GM18861 (cell line): ENCODE results near the gene CALML6.
A peak's percentile ranks its signal among the peaks of the same experiment; 100 is the strongest.

Experiments
- ATAC-seq: cut with Tn5 transposase; IDR thresholded peaks from one replicate; pipeline ENCODE4 v1.9.1; 2021; ENCODE audit not compliant: unreplicated experiment

CALML6 gene

GRCh38 chr1:1892079-1892762, 22.8 kb upstream of the CALML6 start:
- ATAC-seq: no peak

DNA sequence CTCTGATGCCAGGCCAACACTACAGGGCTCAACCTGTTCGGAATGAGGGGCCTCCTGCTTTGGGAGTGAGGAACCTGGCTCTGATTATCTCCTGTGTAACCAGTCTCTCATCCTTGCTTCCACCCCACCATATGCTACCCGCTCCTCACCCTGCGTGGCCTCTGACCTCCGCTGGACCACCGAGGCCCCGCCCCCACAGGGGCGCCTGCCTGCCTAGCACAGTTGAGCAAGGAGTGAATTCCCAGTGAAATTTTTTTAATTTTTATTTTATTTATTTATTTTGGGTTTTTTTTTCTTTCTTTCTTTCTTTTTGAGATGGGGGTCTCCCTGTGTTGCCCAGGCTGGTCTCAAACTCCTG, 22.3 kb upstream of the CALML6 start:
- ATAC-seq: no peak

DNA sequence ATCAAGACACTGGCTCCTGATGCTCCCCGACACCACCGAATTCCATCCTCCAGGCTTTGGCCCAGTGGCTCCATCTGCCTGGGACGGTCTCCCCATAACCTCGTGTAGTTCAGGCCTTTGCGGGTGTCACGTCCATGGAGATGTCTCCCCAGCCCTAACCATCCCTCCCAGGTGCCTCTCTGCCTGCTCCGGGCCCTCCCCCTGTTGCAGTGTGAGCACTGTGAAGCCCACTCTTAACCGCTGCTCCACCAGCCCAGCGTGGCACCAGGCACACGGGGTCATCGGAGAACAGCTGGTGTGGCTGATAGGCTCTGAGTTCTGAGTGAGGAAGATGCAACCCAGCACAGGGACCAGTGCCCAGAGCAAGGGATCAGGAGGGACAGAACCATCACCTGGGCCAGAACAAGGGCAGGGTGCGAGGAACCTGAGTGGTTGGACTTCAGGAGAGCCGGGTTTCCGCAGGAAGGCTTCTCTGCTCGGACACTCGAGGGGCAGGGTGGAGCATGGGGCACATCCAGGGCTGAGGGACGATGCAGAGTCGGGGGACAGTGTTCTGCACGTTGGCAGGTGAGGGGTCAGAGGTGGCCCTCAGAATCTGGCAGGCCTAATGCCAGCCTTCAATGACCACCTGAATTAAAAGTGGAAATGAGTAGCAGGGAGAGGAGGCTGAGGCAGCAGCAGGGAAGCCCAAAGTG, 21.6 kb upstream of the CALML6 start:
- ATAC-seq: no peak

DNA sequence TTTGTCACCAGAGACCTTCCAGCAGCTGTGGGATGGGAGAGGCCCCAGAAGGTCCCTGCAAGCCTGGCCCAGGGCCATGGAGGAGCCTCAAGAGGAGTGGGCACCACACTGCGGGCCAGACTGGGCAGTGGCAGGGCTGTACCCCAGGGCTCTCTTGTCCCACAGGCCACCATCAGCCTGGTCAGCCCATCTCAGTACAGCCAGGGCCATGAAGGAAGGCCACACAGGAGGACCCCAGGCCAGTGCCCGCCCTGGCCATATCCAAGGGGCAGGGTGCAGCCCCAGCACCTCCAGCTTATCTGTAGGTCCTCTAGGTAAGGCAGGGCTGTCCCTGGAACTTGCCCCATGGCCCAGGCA, 21.1 kb upstream of the CALML6 start:
- no peak for ATAC-seq

GRCh38 chr1:1894354-1895059, 20.6 kb upstream of the CALML6 start:
- ATAC-seq: no peak

GRCh38 chr1:1895060-1895418, 20.0 kb upstream of the CALML6 start:
- ATAC-seq: no peak

DNA sequence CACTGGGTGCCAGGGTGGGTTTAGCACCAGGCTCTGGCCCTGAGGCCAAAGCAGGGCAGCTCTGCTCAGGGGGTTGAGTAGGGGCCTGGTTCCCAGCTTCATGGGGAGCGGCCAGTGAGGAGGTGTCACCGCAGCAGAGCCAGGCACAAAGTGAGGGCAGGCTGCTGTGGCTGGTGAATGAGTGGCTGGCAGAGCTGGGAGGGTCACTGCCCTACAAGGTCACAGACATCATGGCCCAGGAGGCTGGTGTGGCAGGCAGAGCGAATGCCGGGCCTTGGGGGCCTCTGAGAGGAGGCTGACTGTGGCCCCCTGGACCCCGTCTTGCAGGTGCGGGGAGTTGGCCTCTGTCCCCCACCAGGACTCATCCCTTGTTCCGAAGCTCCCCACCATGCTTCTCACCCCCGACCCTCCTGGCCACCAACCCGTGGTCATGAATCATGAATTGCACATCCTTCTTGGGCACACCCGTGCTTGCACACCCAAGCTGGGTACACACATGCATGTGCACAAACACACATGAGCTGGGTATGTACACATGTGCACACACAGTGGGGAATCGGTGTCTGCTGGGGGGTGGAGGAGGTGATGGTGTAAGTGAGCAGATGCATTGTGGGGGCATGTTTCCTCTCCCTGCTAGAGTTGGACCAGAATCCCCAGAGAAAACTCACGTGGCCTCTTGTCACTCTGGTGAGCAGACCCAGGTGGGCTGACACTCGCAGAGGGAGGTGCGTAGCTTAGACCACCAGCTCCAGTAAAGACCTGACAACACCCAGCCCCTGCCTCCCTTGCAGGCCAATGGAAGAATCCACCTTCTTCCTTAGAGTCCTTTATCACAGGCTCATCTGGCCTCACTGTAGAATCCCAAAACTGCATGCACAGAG, 19.4 kb upstream of the CALML6 start:
- ATAC-seq: no peak

DNA sequence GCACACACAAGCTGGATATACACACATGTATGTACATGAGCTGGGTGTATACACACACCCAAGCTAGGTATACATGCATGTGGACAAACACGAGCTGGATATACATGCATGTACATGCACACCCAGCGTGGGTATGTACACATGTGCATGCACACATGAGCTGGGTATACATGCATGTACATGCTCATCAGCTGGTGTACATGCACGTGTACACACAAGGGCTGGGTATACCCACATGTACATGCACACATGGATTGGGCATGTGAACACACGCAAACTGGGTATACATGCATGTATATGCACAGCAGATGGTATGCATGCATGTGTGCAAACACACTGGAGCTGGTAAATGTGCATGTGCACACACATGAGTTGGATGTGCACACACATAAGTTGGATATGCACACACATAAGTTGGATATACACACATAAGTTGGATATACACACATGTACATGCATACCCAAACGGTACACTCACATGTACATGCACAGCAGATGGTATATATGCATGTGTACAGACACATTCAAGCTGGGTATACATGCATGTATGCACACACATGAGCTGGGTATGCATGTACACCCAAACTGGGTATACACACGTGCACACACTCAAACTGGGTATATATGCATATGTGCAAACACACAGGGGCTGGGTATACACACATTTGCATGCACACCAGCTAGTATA, 16.7 kb upstream of the CALML6 start:
- no peak for ATAC-seq

DNA sequence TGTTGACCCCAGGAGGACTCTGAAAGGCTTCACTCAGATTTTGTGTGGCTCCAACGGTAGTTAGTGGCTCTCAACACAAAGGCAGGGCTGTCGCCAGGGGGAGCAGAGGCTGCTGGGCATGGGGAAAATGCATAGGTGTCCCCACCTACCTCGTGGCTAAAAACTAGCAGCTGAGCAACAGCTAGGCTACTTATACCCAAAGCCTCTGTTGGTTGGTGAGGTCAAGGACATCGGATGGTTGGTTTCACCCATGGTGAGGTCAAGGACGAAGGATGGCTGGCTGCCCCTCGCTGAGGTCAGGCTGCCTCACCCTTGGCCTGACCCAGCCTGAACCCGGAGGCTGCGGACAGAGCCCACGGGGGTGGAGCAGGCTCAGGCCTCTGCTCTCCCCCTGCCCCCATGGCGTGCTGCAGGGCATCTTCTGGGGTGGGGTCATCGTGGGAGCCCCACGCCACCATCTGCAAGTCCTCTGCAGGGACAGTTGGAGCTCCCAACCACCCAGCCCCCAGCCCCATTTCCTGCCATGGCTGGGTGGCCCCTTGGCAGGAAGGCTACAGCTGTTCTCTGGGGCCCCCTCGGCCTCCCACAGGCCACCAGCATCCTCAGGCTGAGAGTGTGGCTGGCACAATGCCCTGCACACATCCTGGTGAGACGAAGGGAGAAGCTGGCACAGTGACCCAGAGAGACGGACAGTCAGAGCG, 15.6 kb upstream of the CALML6 start:
- ATAC-seq: no peak

- ATAC-seq: no peak
These were observed 15.1 kb upstream of the CALML6 start for GRCh38 chr1:1899967-1900327.

GRCh38 chr1:1900883-1901640, 14.0 kb upstream of the CALML6 start:
- no peak for ATAC-seq

DNA sequence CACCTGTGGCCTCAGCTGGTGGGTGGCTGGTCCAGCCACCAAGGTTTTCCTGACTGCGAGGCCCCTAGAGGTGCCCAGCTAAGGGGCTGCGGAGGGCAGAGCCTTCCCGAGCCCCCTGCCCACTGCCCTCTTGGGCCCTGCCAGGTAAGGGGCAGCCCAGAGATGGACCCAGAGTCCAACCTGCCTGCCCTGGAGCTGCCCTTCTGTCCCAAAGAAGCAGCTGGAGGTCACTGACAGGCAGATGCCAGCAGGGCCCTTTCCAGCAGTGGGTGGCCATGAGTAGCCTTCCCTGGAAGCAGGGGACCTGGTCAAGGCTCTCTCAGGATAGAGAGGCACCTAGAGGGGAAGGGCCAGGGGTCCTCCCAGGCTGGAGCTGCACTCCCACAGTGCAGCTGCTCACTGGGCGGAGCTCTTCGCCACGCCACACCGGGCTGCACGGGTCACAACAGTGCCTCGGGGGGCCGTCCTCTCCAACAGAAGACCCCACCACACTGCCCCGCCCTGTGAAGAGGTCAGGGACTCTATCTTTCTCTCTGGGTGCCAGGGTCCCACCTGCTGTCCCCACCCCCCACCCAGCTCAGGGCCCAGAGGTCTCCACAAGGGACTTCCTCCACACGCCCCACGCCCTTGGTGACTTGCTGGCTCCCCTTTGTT, 13.3 kb upstream of the CALML6 start:
- no peak for ATAC-seq

GRCh38 chr1:1903224-1903623, 11.8 kb upstream of the CALML6 start:
- ATAC-seq: no peak

- ATAC-seq: no peak
These were observed 8.6 kb upstream of the CALML6 start for GRCh38 chr1:1906185-1907097.

DNA sequence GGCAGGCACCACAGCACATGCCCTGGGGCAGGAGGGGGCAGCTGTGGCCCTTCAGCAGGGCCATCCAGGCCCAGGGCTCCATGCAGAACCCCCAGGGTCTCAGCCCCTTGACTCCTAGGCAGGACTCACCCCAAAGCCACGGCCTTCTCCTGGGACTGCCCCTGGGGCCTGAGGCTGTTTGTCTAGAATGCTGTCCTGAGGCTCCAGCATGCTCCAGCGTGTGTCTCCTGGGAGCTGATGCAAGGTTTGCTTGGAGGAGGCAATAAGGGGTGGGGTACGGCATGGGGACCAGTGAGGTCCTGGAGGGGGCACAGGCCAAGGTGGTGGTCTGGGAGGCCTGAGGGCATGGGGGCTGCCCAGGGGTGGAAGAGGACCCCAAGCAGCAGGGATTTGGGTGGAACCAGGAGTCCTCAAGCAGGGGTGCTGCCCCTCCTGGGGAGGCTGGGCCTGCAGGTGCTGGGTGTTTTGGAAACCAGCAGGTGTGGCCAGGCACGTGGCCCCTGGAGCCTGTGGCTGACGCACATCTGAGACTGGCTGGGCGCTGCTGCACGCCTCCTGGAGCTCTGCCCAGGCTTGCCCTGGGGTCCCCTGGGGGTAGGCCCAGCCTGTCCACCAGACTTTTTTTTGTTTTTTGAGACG, 7.8 kb upstream of the CALML6 start:
- peak; percentile 39 for ATAC-seq

DNA sequence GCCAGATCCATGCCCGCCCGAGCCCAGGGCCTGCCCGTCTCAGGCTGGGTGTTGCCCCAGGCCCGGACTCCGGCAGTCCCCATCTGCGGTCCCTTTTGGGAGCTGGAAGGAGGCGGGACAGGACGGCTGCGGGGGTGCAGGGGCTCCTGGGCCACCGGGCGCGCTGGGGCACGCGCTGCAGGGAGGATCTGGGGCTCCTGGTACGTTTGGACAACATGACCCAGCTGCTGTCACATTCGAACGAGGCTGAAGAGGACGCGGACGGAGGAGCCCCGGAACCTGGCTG, 6.6 kb upstream of the CALML6 start:
- ATAC-seq: peak; percentile 5

DNA sequence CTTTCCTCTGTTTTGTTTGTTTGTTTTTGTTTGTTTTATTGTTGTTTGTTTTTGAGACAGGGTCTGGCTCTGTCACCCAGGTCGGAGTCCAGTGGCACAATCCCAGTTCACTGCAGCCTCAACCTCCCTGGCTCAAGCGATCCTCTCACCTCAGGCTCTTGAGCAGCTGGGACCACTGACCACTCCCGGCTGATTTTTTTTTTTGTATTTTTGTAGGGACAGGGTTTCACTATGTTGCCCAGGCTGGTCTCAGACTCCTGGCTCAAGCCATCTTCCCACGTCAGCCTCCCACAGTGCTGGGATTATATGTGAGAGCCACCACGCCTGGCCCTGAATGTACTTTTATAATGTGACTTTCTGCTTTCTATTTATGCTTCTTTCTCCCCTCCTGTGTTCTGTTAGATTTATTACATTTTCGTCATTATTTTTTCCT, 5.0 kb upstream of the CALML6 start:
- ATAC-seq: no peak
